HG03378 (cell line): ENCODE results near the gene VPS37C.
"Not testable (repeated sequence)": the region's sequence is repeated elsewhere in the genome, so short reads cannot be mapped to it uniquely, and the experiment has no call there.

Experiments
- ATAC-seq: cut with Tn5 transposase; IDR thresholded peaks from one replicate; pipeline ENCODE4 v1.9.1; 2021; ENCODE audit warnings: mild to moderate bottlenecking, moderate library complexity; ENCODE audit not compliant: unreplicated experiment

Gene VPS37C

GRCh38 chr11:61176446-61176845 is 15.2 kb upstream of the VPS37C start:
- ATAC-seq = no peak

GRCh38 chr11:61174949-61175348 is 13.7 kb upstream of the VPS37C start:
- ATAC-seq = no peak

- ATAC-seq = no peak
Measured at GRCh38 chr11:61174273-61174672, 13.0 kb upstream of the VPS37C start.

- ATAC-seq = no peak
Measured at GRCh38 chr11:61173456-61173855, 12.2 kb upstream of the VPS37C start.

- ATAC-seq = no peak
Measured at GRCh38 chr11:61172888-61173287, 11.7 kb upstream of the VPS37C start.

- ATAC-seq = no peak
Measured at GRCh38 chr11:61172356-61172755, 11.1 kb upstream of the VPS37C start.

- no peak for ATAC-seq
Measured at GRCh38 chr11:61171907-61172306, 10.7 kb upstream of the VPS37C start.

GRCh38 chr11:61170566-61170965 is 9.3 kb upstream of the VPS37C start:
- ATAC-seq = no peak

GRCh38 chr11:61168800-61169199 is 7.6 kb upstream of the VPS37C start:
- no peak for ATAC-seq

- no peak for ATAC-seq
Measured at GRCh38 chr11:61168042-61168688, 6.9 kb upstream of the VPS37C start.

GRCh38 chr11:61166331-61166730 is 5.1 kb upstream of the VPS37C start:
- not testable (repeated sequence) for ATAC-seq

- not testable (repeated sequence) for ATAC-seq
Measured at GRCh38 chr11:61165785-61166184, 4.6 kb upstream of the VPS37C start.

- no peak for ATAC-seq
Measured at GRCh38 chr11:61164606-61165424, 3.6 kb upstream of the VPS37C start.

GRCh38 chr11:61163714-61164605 is 2.7 kb upstream of the VPS37C start:
- ATAC-seq = no peak

GRCh38 chr11:61163021-61163420 is 1.8 kb upstream of the VPS37C start:
- no peak for ATAC-seq

GRCh38 chr11:61162092-61162941 is 1.1 kb upstream of the VPS37C start:
- no peak for ATAC-seq

GRCh38 chr11:61160487-61161189 is 588 bp downstream of the VPS37C start:
- no peak for ATAC-seq

- no peak for ATAC-seq
Measured at GRCh38 chr11:61158691-61159381, 2.4 kb downstream of the VPS37C start.

- no peak for ATAC-seq
Measured at GRCh38 chr11:61157743-61158142, 3.5 kb downstream of the VPS37C start.
